Esophagus (tissue), 2 donors: Measurements from ENCODE around the gene CCN6. TPM values are rescaled to one million over a fixed set of nuclear protein-coding genes. Genes with fewer than 3 reads are reported as not detected.

Source experiments
- H3K27ac ChIP-seq, 2 donors: one replicate each; pipeline ENCODE4 v1.5.1; 2013; ENCODE audit warnings: low read depth in 2 of 2, mild to moderate bottlenecking in 2 of 2, inconsistent platforms in 1 of 2, low read length in 1 of 2, moderate library complexity in 1 of 2
- H3K27me3 ChIP-seq, 2 donors: one replicate each; pipeline ENCODE4 v1.6.1; 2013; ENCODE audit warnings: low read length in 2 of 2, control low read depth in 1 of 2, mild to moderate bottlenecking in 1 of 2; ENCODE audit not compliant: insufficient read depth in 2 of 2, control insufficient read depth in 1 of 2
- H3K36me3 ChIP-seq, 2 donors: one replicate each; pipeline ENCODE4 v1.6.1; 2013; ENCODE audit warnings: low read length in 1 of 2; ENCODE audit not compliant: control insufficient read depth in 2 of 2, insufficient read depth in 2 of 2
- H3K4me1 ChIP-seq, 2 donors: one replicate each; pipeline ENCODE4 v1.6.1; 2013; ENCODE audit warnings: low read length in 1 of 2; ENCODE audit not compliant: control insufficient read depth in 2 of 2, insufficient read depth in 2 of 2
- H3K4me3 ChIP-seq, 2 donors: one replicate each; pipeline ENCODE4 v1.5.1; 2013; ENCODE audit warnings: low read length in 2 of 2, mild to moderate bottlenecking in 2 of 2, low read depth in 1 of 2, moderate library complexity in 1 of 2
- H3K9me3 ChIP-seq, 2 donors: one replicate each; pipeline ENCODE4 v1.6.1; 2013; ENCODE audit warnings: mild to moderate bottlenecking in 2 of 2, low read depth in 1 of 2, low read length in 1 of 2, moderate library complexity in 1 of 2; ENCODE audit not compliant: control insufficient read depth in 2 of 2, insufficient read depth in 1 of 2
- WGBS, 2 donors: extraction: QIAGEN DNeasy Blood & Tissue Kit; methylation state at CpG; one replicate each; pipeline ENCODE4 v1.1.7; 2013; 5-methylcytosine and 5-hydroxymethylcytosine counted together
- polyA plus RNA-seq, 2 donors: library from polyadenylated mRNA; stranded (reverse); fragments of 200-250 nt; gene quantifications; one replicate each; pipeline ENCODE4 v1.2.3, GENCODE V29; 2013
- donor health status: healthy with polysubstance abuse.
- donor health status: Bipolar disorder and iron deficiency.

Gene CCN6
- polyA plus RNA-seq, 2 donors: 0.02 TPM; not detected in 1

DNA sequence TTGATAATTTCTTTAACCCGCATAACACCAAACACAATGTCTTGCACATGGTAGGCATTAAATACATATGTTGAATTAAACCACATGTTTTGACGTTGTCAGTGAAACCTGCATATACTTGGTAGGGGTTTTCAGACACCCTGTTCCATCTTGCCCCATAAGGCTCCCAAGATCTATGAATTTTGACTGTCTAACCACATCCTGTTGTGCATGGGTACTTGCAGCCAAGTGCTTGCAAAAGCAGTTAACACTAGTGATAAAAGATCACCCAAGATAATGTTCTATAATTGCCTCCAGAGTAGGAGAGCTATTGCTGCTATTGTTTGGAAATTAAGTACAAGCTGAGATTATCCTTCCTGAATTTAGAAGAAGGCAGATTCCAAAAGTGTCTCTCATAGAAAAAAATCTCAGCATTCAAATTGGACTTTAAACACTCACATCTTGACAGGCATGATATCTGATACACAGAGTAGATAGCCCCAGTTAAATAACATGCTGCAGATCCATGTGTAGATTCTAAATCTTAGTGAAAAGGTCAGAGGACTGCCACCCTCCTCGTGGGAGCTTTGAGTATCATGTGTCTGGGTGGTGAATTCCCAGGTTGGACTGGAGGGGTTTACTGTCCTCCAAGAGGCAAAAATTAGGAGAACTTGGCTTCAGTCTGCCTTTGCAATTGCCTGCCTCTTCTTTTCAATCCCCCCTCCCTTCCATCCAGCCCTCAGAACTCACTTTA lies 25.8 kb upstream of the CCN6 start:
- WGBS, 2 donors: 59 to 69% methylated on average over 3 of the region's 3 CpGs
- H3K9me3 ChIP-seq: peaks cover 2% of the 10 kb centered on the region in 2 donors
- no peaks in the 10 kb centered on the region for H3K27me3 ChIP-seq
- no peak overlapping the region for H3K27ac ChIP-seq
- no peaks in the 10 kb centered on the region for H3K4me1 ChIP-seq
- no peaks in the 10 kb centered on the region for H3K36me3 ChIP-seq
- H3K4me3 ChIP-seq: no peak overlapping the region

DNA sequence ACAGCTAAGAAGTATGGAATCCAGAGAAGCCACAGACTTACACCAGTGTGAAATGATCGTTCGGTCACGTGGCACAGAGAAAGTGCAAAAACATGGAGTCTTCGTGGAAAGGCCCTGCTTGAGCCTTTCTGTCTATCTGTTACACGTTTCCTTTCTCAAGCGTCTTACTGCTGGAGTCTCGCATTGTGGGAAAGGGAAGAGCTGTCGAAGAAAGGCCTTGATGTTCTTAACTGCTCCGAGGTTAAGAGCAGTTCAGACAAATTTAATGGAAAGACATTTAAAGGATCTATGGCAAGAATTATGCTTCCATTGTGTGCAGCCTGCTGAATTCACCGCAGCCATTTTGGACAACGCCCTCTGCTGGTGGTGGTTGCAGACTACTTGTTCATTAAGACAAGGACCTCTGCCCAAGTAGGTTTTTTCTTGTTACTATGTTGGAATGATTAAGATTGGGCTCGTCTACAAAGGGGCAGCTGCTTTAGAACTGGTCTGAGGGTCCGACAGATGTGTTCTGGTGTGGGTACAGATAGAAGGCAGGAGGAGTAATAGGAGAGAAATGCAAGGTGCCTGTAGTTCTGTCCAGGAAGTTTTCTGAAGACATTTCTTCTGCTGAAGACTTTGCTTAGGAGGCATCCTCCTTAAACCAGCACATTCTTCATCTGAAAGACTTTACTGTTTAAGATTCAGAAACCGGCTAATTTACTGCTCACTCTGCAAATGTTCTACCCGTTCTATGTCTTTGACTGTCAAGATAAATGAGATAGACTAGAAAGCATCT lies 24.7 kb upstream of the CCN6 start:
- WGBS, 2 donors: 78 to 81% methylated on average over 15 of the region's 15 CpGs
- H3K27ac ChIP-seq: peak overlapping the region in 1 of 2 donors; percentile 20

DNA sequence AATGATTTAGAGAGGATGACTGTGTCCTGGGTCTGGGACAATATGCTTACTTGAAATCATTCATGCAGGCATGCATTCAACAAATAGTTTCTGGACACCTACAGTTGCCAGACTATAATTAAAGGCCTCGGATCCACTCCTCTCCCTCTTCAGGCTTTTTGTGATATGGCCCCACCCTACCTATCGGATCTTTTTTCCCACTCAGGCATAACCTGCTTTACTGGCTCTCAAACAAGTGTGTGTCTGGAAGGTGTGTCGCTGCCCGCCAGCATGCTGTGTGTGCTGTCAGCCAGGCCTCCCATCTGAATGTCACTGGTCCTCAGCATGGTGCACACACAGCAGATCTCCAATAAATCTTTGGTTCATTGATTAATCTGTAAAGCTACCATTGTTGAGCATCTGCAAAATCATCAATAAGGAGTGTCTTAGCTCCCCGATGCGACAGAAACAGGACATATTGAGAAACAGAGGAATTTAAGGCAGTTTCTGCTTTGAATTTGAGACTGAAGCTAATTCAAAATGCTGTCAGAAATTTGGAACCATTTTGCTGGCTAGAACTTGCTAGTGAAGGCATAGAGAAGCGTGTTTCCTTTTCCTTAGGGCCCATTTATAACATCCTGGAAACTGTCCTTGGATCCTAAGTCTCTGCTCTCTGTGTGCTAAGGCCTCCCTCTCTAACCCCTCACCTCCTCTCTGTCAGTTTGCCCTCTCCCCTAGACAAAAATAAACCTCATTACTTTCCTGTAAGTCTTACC lies 23.5 kb upstream of the CCN6 start:
- 59 to 67% methylated on average over 7 of the region's 7 CpGs for WGBS, 2 donors
- Histone ChIP-seq H3K9me3 (no peaks in the 10 kb centered on the region), H3K27ac (peak overlapping the region; percentile 11 to 51), H3K36me3 (no peaks in the 10 kb centered on the region), H3K4me3 (no peak overlapping the region), H3K4me1 (no peaks in the 10 kb centered on the region), H3K27me3 (no peaks in the 10 kb centered on the region)

More for the DNA sequence above, 24.7 kb upstream of the CCN6 start:
- H3K9me3 ChIP-seq: no peaks in the 10 kb centered on the region
- no peak overlapping the region for H3K4me3 ChIP-seq
- H3K4me1 ChIP-seq: no peaks in the 10 kb centered on the region
- H3K27me3 ChIP-seq: no peaks in the 10 kb centered on the region
- H3K36me3 ChIP-seq: no peaks in the 10 kb centered on the region

DNA sequence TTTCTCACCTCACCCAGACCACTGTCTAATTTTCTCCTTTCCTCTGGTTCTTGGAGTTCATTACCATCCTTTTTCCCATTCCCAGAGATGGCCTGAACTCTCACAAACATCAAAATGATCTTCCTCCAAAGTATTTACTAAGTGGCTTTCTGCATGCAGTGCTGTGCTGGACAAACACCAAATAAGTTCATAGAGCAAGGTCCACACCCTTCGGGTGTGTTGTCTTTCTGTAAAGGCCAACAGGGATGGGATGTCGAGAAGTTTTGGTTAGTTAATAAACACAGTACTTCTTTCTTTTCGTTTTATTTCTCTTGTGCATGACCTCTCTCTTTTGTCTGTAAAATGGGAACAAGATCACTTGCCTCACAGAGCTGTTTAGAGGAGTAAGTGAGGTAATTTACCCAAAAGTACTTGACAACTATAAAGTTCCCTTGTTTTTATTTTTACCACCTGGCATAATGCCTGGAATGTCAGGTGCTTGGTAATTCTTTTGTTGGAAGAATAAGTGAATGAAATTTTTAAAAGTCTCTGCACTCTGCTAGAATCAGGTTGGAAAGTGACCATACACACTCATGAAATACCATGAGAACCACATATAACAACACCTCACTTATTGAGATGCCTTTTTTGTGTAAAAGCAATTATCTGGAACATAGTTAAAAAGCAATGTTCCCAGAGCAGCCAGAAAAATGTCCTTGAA lies 22.8 kb upstream of the CCN6 start:
- no peaks in the 10 kb centered on the region for H3K4me1 ChIP-seq
- H3K36me3 ChIP-seq: no peaks in the 10 kb centered on the region
- H3K4me3 ChIP-seq: no peak overlapping the region
- WGBS, 2 donors: 41% methylated on average over 3 of the region's 3 CpGs
- H3K27ac ChIP-seq: no peak overlapping the region
- H3K27me3 ChIP-seq: no peaks in the 10 kb centered on the region
- no peaks in the 10 kb centered on the region for H3K9me3 ChIP-seq

DNA sequence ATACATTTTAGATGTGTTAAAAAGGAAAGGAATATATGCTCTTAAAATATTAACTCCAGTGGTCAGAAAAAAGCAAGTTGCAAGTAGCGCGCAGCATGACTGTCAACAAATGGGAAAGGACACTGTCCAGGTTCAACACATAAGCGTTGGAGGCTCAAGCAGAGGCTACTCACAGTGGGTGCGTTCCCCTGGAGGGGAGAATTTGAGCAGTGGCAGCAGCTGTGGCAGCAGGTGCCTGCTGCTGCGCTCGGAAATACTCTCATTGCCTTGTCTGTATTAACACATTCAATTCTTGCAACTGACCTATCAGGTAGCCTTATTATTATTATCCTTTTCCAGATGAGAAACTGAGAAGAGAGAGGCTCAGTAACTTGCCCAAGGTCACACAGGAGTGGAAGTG lies 21.9 kb upstream of the CCN6 start:
- no peaks in the 10 kb centered on the region for H3K36me3 ChIP-seq
- 93 to 97% methylated on average over 6 of the region's 6 CpGs for WGBS, 2 donors
- no peak overlapping the region for H3K27ac ChIP-seq
- H3K27me3 ChIP-seq: no peaks in the 10 kb centered on the region
- H3K9me3 ChIP-seq: no peaks in the 10 kb centered on the region
- no peaks in the 10 kb centered on the region for H3K4me1 ChIP-seq
- no peak overlapping the region for H3K4me3 ChIP-seq

DNA sequence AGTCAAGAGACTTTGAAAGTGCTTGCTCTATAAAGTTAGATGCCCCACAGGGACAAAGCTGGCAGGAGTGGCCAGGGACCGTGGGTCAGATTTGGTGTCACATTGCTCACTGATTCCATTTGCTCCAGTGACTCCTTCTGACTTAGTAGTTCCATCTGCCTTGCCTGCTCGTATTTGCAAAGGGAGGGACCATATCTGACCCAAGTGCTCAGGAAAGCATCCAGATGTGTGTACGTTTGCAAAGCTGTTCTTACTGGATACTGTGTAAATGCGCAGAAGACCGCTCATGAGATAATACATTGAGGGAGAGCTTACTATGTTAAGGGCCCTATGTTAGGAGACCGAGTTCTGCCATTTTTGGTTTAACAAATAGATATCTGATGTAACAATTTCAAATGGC lies 21.2 kb upstream of the CCN6 start:
- no peak overlapping the region for H3K4me3 ChIP-seq
- 77 to 85% methylated on average over 6 of the region's 6 CpGs for WGBS, 2 donors
- H3K27ac ChIP-seq: no peak overlapping the region
- H3K36me3 ChIP-seq: no peaks in the 10 kb centered on the region
- H3K4me1 ChIP-seq: no peaks in the 10 kb centered on the region
- H3K9me3 ChIP-seq: no peaks in the 10 kb centered on the region
- no peaks in the 10 kb centered on the region for H3K27me3 ChIP-seq

DNA sequence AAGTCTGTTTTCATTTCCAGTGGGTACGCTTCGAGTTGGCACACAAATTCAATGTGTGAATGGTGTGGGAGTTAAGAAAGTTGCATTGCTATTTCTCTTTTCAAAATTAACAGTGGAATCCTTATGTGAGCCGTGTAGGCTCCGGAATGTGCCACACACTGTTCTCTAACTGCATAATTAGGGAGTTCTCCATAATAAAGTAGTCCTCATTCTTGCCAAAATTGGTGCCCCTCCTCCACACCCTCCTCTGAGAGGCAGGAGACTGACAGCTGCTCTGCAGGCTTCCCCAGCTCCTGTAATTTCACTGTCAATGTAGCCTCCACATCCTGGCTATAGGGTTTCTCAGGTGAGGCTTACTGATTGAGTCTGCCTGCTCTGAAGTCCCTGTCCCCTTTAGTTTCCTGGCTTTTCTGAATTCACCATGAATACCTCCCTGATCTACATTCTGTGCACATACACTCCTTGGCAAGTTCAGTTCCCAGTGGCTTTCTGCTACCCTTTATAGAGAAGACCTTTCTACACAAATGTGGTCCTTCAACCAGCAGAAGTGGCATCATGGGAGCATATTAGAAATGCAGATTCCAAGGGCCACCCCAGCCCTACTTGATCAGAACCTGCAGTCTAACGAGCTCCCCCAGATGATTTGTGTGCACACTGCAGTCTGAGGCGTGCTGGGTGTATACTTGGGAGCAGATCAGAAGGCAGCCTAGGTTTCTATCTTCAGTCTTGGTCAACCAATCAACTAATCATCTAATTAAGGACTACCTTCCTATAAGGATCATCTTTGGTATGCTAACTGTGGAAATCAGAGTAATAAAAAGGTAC lies 19.9 kb upstream of the CCN6 start:
- H3K36me3 ChIP-seq: no peaks in the 10 kb centered on the region
- H3K4me3 ChIP-seq: no peak overlapping the region
- WGBS, 2 donors: 71 to 77% methylated on average over 6 of the region's 6 CpGs
- no peak overlapping the region for H3K27ac ChIP-seq
- no peaks in the 10 kb centered on the region for H3K27me3 ChIP-seq
- peaks cover 0 to 3% of the 10 kb centered on the region in 2 donors for H3K4me1 ChIP-seq
- H3K9me3 ChIP-seq: no peaks in the 10 kb centered on the region

DNA sequence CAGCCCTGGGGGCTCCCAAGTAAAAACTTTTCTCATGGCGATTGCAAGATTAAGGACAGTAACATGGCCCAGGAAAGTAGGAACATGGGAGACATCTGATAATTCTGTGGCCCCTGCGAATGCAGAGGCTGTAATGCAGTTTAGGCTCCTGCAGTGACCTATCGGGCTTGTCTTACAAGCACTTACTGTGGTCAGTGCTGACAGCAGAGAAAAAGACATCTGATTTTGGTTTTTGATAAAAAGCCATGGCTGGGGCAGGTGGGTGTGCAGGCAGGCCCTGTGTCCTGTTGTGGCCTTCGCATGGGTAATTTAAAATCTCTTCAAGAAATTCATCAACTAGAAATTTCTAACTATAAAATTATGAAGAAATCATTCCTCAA lies 19.3 kb upstream of the CCN6 start:
- Histone ChIP-seq H3K4me3 (no peak overlapping the region), H3K36me3 (no peaks in the 10 kb centered on the region), H3K4me1 (peaks cover 0 to 3% of the 10 kb centered on the region in 2 donors), H3K27me3 (no peaks in the 10 kb centered on the region), H3K27ac (no peak overlapping the region), H3K9me3 (no peaks in the 10 kb centered on the region)
- 90 to 95% methylated on average over 4 of the region's 4 CpGs for WGBS, 2 donors
